Panc1 (cell line): Measurements from ENCODE around the gene NNMT. TPM values are rescaled to one million over a fixed set of nuclear protein-coding genes. Genes with fewer than 3 reads are reported as not detected.

Experiments used
- ATAC-seq: fragments of 200-7000 bp; cut with Tn5 transposase; 2 replicates; pipeline ENCODE4 v1.9.1; 2020; ENCODE audit warnings: mild to moderate bottlenecking, moderate library complexity
- BruUV-seq: library from RNA; stranded (reverse); fragments of 400-500 nt; replicated peaks from 2 replicates; lab custom pipeline; 2021; lab: Mats Ljungman, UMichigan
- CTCF ChIA-PET: fragments of 300-600 bp; sonication (Branson Sonifier 250); formaldehyde crosslinking; loops from one replicate; lab custom pipeline; 2022; ENCODE audit warnings: antibody characterized with exemption; lab: Charles Lee
- POLR2A ChIA-PET: fragments of 300-600 bp; sonication (Branson Sonifier 250); formaldehyde crosslinking; loops from one replicate; lab custom pipeline; 2022; ENCODE audit warnings: antibody characterized with exemption; lab: Charles Lee
- DNase-seq: peaks from one replicate; pipeline ENCODE4 v3.0.0-alpha.2; 2010; ENCODE audit warnings: low read depth, low spot score
- H3K27ac ChIP-seq: 2 replicates; pipeline ENCODE4 v1.5.1; 2011; ENCODE audit warnings: mild to moderate bottlenecking, low read length, inconsistent platforms
- H3K27me3 ChIP-seq: fragments of 200-500 bp; sonication (Bioruptor generic); 2 replicates; pipeline ENCODE4 v1.6.0; 2014; ENCODE audit warnings: low read length, inconsistent platforms; ENCODE audit not compliant: control insufficient read depth, insufficient read depth
- H3K36me3 ChIP-seq: fragments of 200-500 bp; sonication (Bioruptor generic); 2 replicates; pipeline ENCODE4 v1.5.1; 2014; ENCODE audit warnings: inconsistent platforms, mild to moderate bottlenecking, low read length, moderate library complexity; ENCODE audit not compliant: control insufficient read depth, insufficient read depth
- H3K4me1 ChIP-seq: 2 replicates; pipeline ENCODE4 v1.5.1; 2011; ENCODE audit warnings: inconsistent platforms, mild to moderate bottlenecking, low read length, moderate library complexity; ENCODE audit not compliant: control insufficient read depth, insufficient read depth
- H3K4me3 ChIP-seq, 2 experiments: 2 replicates each; pipeline ENCODE4 v1.5.1; 2011 to 2012; ENCODE audit warnings: low read depth in 2 of 2, low read length in 2 of 2, mild to moderate bottlenecking in 2 of 2, inconsistent platforms in 1 of 2, moderate library complexity in 1 of 2
- H3K9me3 ChIP-seq: fragments of 200-500 bp; sonication (Bioruptor generic); 2 replicates; pipeline ENCODE4 v1.5.1; 2014; ENCODE audit warnings: low read depth, mild to moderate bottlenecking, inconsistent platforms, low read length, moderate library complexity; ENCODE audit not compliant: control insufficient read depth, insufficient read depth
- POLR2AphosphoS5 ChIP-seq: IDR thresholded peaks from 2 replicates; pipeline ENCODE4 v1.6.1; 2012; ENCODE audit warnings: mild to moderate bottlenecking, low read depth, low read length, moderate library complexity
- REST ChIP-seq, 2 experiments: IDR thresholded peaks; 2 replicates each; pipeline ENCODE4 v1.6.1; 2011 to 2012; ENCODE audit warnings: low read depth in 2 of 2, control low read depth in 1 of 2, low read length in 1 of 2, mild to moderate bottlenecking in 1 of 2, moderate library complexity in 1 of 2; ENCODE audit not compliant: insufficient read depth in 1 of 2
- SIN3A ChIP-seq: IDR thresholded peaks from 2 replicates; pipeline ENCODE4 v1.6.1; 2012; ENCODE audit warnings: low read depth, mild to moderate bottlenecking, low read length, moderate library complexity, borderline replicate concordance; ENCODE audit not compliant: insufficient read depth
- TCF7L2 ChIP-seq: IDR thresholded peaks from 2 replicates; pipeline ENCODE4 v1.6.1; 2011; ENCODE audit warnings: mild to moderate bottlenecking, low read depth, low read length, inconsistent platforms
- in situ Hi-C: cut with HindIII; loops from 2 replicates; pipeline ENCODE4 v1.10.0; 2016; ENCODE audit warnings: low sequenced_read_pairs, low pct_unique_long_range_greater_than_20kb
- intact Hi-C: fragments of 100-400 bp; cut with micrococcal nuclease; formaldehyde crosslinking; loops from one replicate; pipeline ENCODE4 v1.10.0; 2022; ENCODE audit not compliant: unreplicated experiment
- total RNA-seq: library from RNA; stranded (reverse); gene quantifications from one replicate; pipeline ENCODE4 v1.2.1, GENCODE V29; 2021; ENCODE audit not compliant: unreplicated experiment
- TF ChIP-seq, protein P1 (sequence below): fragments of 450-650 bp; IDR thresholded peaks from 2 replicates; pipeline ENCODE4 v1.5.1; 2017; ENCODE audit warnings: mild to moderate bottlenecking

NNMT gene
- total RNA-seq, 1 experiment from 2014 or later: 1.7 TPM

DNA sequence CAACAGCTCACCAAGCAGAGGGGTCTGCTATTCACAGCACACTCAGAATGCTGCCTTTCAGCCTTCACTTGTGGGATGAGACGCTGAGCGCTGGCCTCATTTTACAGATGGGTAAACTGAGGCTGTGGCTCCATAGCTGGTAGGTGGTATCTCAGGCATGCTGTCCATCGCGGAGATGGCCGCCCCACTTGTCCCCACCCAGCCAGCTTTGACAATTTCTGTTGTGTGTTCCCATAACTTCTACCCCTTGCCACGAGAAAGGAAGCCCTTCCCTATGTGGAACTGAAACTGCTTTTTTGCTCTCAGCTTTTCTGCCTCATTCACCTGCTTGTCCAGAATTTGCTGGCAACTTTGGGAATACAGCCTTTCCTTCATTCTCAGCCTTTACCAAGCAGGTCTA lies 36.1 kb upstream of the NNMT start:
- Histone ChIP-seq H3K4me3 (no peak overlapping the region), H3K4me1 (no peaks in the 10 kb centered on the region), H3K9me3 (no peaks in the 10 kb centered on the region), H3K27me3 (peaks cover 14% of the 10 kb centered on the region), H3K36me3 (no peaks in the 10 kb centered on the region), H3K27ac (no peak overlapping the region)
- no peak for ATAC-seq
- in situ Hi-C loops (no loop called here), intact Hi-C loops (loop anchor here (2.0 to 5.0 kb wide), 2 partner anchors 225 to 453 kb away; no protein-coding TSS in a partner anchor)
- POLR2A ChIA-PET: no interaction called here
- CTCF ChIA-PET: interaction anchor here (0.5 to 2.7 kb wide), 3 partner anchors 11 to 268 kb away, joined by 3 to 22 read pairs (median 11); no protein-coding TSS in a partner anchor
- BruUV-seq: no TSS peak
- DNase-seq: no peak
- TF ChIP-seq, protein P1, sequence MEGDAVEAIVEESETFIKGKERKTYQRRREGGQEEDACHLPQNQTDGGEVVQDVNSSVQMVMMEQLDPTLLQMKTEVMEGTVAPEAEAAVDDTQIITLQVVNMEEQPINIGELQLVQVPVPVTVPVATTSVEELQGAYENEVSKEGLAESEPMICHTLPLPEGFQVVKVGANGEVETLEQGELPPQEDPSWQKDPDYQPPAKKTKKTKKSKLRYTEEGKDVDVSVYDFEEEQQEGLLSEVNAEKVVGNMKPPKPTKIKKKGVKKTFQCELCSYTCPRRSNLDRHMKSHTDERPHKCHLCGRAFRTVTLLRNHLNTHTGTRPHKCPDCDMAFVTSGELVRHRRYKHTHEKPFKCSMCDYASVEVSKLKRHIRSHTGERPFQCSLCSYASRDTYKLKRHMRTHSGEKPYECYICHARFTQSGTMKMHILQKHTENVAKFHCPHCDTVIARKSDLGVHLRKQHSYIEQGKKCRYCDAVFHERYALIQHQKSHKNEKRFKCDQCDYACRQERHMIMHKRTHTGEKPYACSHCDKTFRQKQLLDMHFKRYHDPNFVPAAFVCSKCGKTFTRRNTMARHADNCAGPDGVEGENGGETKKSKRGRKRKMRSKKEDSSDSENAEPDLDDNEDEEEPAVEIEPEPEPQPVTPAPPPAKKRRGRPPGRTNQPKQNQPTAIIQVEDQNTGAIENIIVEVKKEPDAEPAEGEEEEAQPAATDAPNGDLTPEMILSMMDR: no peak
- TF ChIP-seq POLR2AphosphoS5 (no peak), TCF7L2 (no peak), REST (IDR thresholded peaks at IDR 0.05; ENCODE audit: insufficient read depth in 1 of 2, low read depth in 2 of 2, low read length in 1 of 2) (no peak), SIN3A (no peak)

- intact Hi-C loops: loop anchor here (2.0 to 5.0 kb wide), 2 partner anchors 226 to 453 kb away; no protein-coding TSS in a partner anchor
- ChIA-PET CTCF (interaction anchor here (0.5 to 2.8 kb wide), 5 partner anchors 11 to 365 kb away, joined by 3 to 26 read pairs (median 11); no protein-coding TSS in a partner anchor), POLR2A (no interaction called here)
- no peak; the same call in 1 of the 2 replicates for ATAC-seq
- DNase-seq: no peak
- H3K27ac ChIP-seq: no peak overlapping the region
- H3K4me3 ChIP-seq: no peak overlapping the region
- no TSS peak for BruUV-seq
- H3K9me3 ChIP-seq: no peaks in the 10 kb centered on the region
- in situ Hi-C loops: no loop called here
- no peak for TF ChIP-seq REST (IDR thresholded peaks at IDR 0.05; ENCODE audit: insufficient read depth in 1 of 2, low read depth in 2 of 2, low read length in 1 of 2)
- TF ChIP-seq TCF7L2: no peak
- TF ChIP-seq, protein P1: no peak
- TF ChIP-seq POLR2AphosphoS5: no peak
- no peak for TF ChIP-seq SIN3A
- peaks cover 14% of the 10 kb centered on the region for H3K27me3 ChIP-seq
- no peaks in the 10 kb centered on the region for H3K4me1 ChIP-seq
- H3K36me3 ChIP-seq: no peaks in the 10 kb centered on the region
These were observed 35.7 kb upstream of the NNMT start for GRCh38 chr11:114260483-114260882.
